Mesangial cell (primary cell): Measurements from ENCODE around the gene FAM47A. TPM values are rescaled to one million over a fixed set of nuclear protein-coding genes. Genes with fewer than 3 reads are reported as not detected.

ENCODE experiments used
- total RNA-seq: library from RNA; depleted of rRNA; stranded (reverse); fragments of >200 nt; gene quantifications from 2 replicates; pipeline ENCODE4 v1.2.3, GENCODE V29; 2015

FAM47A gene
- total RNA-seq, result not detected in 2 replicates

GRCh38 chrX:34132028-34132427 is at the start of gene FAM47A:
FAM47A (minus strand) TSS chrX:34132314; CDS start chrX:34132278, 36 bp downstream.

